ENCODE results near the gene ATF2. TPM values are rescaled to one million over a fixed set of nuclear protein-coding genes. Genes with fewer than 3 reads are reported as not detected.
A peak's percentile ranks its signal among the peaks of the same experiment; 100 is the strongest.

The ATF2 gene
- total and polyA plus RNA-seq, 2 of the 8 experiments (the other 6 are each of a cell fraction or from before 2014, with no cell fraction given), result 31.2 to 46.5 TPM

DNA sequence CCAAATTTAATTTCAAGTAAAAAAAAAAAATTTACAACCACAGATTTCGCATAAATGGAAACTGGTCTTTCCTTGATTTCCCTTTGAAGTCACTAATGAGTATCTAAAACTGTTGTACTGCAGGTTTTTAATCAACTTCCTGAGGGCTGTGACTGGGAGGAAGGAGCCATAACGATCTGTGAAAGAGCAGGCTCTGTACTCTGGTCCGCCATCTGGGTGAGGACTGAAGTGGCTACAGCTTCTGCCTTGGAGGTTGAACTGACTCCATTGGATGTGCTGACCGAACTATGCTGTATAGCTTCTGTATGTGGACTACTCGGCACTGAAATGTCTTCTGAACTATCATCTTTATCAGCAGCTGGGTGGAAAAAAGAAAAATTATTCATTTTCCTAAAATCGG, 93.5 kb downstream of the ATF2 start:
- CTCF ChIA-PET (ENCODE audit: partially characterized antibody), result interaction anchor here (0.6 to 1.1 kb wide), 2 partner anchors 43 to 303 kb away, joined by 4 read pairs; no protein-coding TSS in a partner anchor
- no peak overlapping the region for H3K4ac ChIP-seq (replicated peaks; ENCODE audit: insufficient read length, low read depth, low read length)
- no peaks in the 10 kb centered on the region for H3K79me1 ChIP-seq (ENCODE audit: low read depth, low read length)
- H2AFZ ChIP-seq (ENCODE audit: low read length), result no peak overlapping the region
- no peak overlapping the region for H3K18ac ChIP-seq (ENCODE audit: extremely low read depth, low read length)
- POLR2A ChIA-PET (ENCODE audit: partially characterized antibody), result no interaction called here
- H3K14ac ChIP-seq (ENCODE audit: insufficient read length), result no peak overlapping the region
- H2BK120ac ChIP-seq (replicated peaks; ENCODE audit: low read depth, low read length), result no peak overlapping the region
- H3K9me3 ChIP-seq (ENCODE audit: insufficient read depth in 2 of 2, low read depth in 1 of 2, low read length in 1 of 2), result no peaks in the 10 kb centered on the region
- TF ChIP-seq RAD21 (IDR thresholded peaks at IDR 0.05 in 1 of 2, conservative IDR thresholded peaks at IDR 0.05 in 1 of 2; ENCODE audit: low read depth in 2 of 2, low read length in 2 of 2) (0 out of 4 replicates have a peak, but pooled peaks of 1 of the 2 experiments have one; percentile 2), CTBP2 (IDR thresholded peaks at IDR 0.05; ENCODE audit: borderline replicate concordance, insufficient read depth, insufficient read length, low read length) (no peak)
- H2BK20ac ChIP-seq (ENCODE audit: low read length), result no peak overlapping the region
- no peak overlapping the region for H4K91ac ChIP-seq (replicated peaks; ENCODE audit: insufficient read length, low read length)
- H4K8ac ChIP-seq (ENCODE audit: extremely low read depth, insufficient read depth, low read length), result no peak overlapping the region
- H2BK5ac ChIP-seq (ENCODE audit: low read depth, low read length), result no peak overlapping the region
- FAIRE-seq, result no peak
- H3K4me2 ChIP-seq (ENCODE audit: insufficient read depth in 1 of 2, low read depth in 2 of 2, low read length in 2 of 2), result no peak overlapping the region
- no peak overlapping the region for H3K27ac ChIP-seq (ENCODE audit: low read depth, low read length)
- H3K23me2 ChIP-seq (ENCODE audit: low read depth, low read length), result no peaks in the 10 kb centered on the region; the same call in 1 of the 2 replicates
- H3K9ac ChIP-seq (replicated peaks in 1 of 4; ENCODE audit: extremely low read depth in 1 of 4, low read depth in 3 of 4, low read length in 3 of 4), result no peak overlapping the region
- H4K5ac ChIP-seq (ENCODE audit: insufficient read length, low read depth, low read length), result no peak overlapping the region
- H3K4me1 ChIP-seq (replicated peaks in 1 of 4; ENCODE audit: control insufficient read depth in 3 of 4, insufficient read depth in 4 of 4, low read length in 3 of 4), result no peaks in the 10 kb centered on the region
- no peak overlapping the region for H3K4me3 ChIP-seq (ENCODE audit: extremely low read depth in 1 of 4, insufficient read depth in 2 of 4, low read depth in 3 of 4, low read length in 4 of 4)
- WGBS, 2 experiments (ENCODE audit: extremely low coverage in 1 of 2, insufficient coverage in 1 of 2, insufficient read length in 1 of 2, insufficient replicate concordance in 2 of 2, low coverage in 1 of 2, low lambda C conversion rate in 2 of 2, missing lambda C conversion rate in 1 of 2), result 92% methylated on average over 6 of the region's 6 CpGs; no CpG with 5 or more reads in 1 of the 2 experiments
- no peaks in the 10 kb centered on the region for H3K79me2 ChIP-seq (ENCODE audit: control insufficient read depth in 1 of 2, insufficient read depth in 2 of 2, low read length in 2 of 2)
- peaks cover 0 to 42% (median 7%) of the 10 kb centered on the region in 4 experiments; a peak in 6 of 8 replicates for H3K36me3 ChIP-seq (ENCODE audit: control insufficient read depth in 2 of 4, insufficient read depth in 4 of 4, low read length in 3 of 4)
- H3K56ac ChIP-seq (replicated peaks; ENCODE audit: insufficient read length, low read depth, low read length), result no peak overlapping the region
- DNase-seq (ENCODE audit: low read depth in 1 of 2, low spot score in 2 of 2), result no peak
- H3K23ac ChIP-seq (ENCODE audit: insufficient read length), result no peak overlapping the region
- no peak overlapping the region for H2BK15ac ChIP-seq (ENCODE audit: low read length)
- H2AK5ac ChIP-seq (ENCODE audit: low read depth, low read length), result no peak overlapping the region
- H2BK12ac ChIP-seq (ENCODE audit: low read depth, low read length), result no peak overlapping the region
- no peaks in the 10 kb centered on the region for H4K20me1 ChIP-seq (replicated peaks in 1 of 2; ENCODE audit: control insufficient read depth in 1 of 2, insufficient read depth in 2 of 2, low read length in 2 of 2)
- peaks cover 0 to 2% (median 0%) of the 10 kb centered on the region in 4 experiments; a peak in 1 of 7 replicates for H3K27me3 ChIP-seq (replicated peaks in 1 of 4; ENCODE audit: control insufficient read depth in 3 of 4, extremely low read depth in 1 of 4, insufficient read depth in 3 of 4, low read length in 3 of 4)
